Measurements from ENCODE around the gene DNAJC16. TPM values are rescaled to one million over a fixed set of nuclear protein-coding genes. Genes with fewer than 3 reads are reported as not detected.

DNAJC16 gene
- total RNA-seq, 4 donors from 2014 or later: 10.0 to 20.9 (median 14.2) TPM

DNA sequence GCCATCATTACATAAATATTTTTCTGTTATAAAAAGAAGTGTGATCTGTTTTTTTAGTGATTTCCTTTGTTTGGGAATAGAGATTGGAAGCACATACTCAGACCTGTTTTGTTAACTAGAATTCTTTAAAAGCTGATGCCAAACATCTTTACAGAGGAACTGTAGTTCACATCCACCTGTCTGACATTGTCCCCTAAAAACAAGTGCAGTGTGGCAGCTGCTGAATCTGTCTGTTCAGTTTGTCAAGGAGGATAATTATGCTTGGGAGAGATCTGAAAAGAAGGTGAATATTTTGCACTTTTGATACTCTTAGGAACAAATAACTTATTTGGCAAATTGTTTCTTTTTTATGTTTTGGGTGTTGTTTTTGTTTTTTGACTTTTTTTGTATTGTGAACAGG lies 44.6 kb downstream of the DNAJC16 start:
- H3K9me3 ChIP-seq: no peaks in the 10 kb centered on the region
- H3K4me1 ChIP-seq: no peaks in the 10 kb centered on the region
- H3K4me3 ChIP-seq: no peak overlapping the region
- H3K27me3 ChIP-seq: no peaks in the 10 kb centered on the region
- TF ChIP-seq, protein P1, sequence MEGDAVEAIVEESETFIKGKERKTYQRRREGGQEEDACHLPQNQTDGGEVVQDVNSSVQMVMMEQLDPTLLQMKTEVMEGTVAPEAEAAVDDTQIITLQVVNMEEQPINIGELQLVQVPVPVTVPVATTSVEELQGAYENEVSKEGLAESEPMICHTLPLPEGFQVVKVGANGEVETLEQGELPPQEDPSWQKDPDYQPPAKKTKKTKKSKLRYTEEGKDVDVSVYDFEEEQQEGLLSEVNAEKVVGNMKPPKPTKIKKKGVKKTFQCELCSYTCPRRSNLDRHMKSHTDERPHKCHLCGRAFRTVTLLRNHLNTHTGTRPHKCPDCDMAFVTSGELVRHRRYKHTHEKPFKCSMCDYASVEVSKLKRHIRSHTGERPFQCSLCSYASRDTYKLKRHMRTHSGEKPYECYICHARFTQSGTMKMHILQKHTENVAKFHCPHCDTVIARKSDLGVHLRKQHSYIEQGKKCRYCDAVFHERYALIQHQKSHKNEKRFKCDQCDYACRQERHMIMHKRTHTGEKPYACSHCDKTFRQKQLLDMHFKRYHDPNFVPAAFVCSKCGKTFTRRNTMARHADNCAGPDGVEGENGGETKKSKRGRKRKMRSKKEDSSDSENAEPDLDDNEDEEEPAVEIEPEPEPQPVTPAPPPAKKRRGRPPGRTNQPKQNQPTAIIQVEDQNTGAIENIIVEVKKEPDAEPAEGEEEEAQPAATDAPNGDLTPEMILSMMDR (IDR thresholded peaks at IDR 0.05): no peak
- TF ChIP-seq POLR2A (IDR thresholded peaks at IDR 0.05): no peak
- H3K36me3 ChIP-seq: peaks cover 8 to 67% (median 17%) of the 10 kb centered on the region in 3 donors
- no peak for DNase-seq
- intact Hi-C loops (cut with DNase I): no loop called here
- no peak overlapping the region for H3K27ac ChIP-seq

DNA sequence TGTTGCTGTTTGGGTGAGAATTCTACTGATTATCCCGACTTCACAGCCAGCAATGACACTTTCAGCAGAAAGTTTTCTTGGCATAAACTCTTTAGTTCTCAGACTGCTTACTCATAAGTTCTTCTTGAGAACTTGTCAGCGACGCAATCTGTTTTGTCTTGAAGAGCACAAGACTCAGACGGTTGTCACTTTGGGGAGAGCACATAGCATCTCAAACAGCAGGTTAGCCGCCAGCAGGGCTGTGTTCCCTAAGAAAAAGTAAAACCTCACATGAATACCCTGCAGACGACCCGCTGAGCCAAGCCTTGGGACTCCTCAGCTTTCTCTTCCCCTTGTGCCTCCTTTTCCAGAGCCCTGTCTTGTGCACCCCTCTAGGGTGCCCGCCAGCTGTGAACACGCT lies 46.8 kb downstream of the DNAJC16 start:
- Histone ChIP-seq H3K27me3 (no peaks in the 10 kb centered on the region), H3K27ac (no peak overlapping the region), H3K4me3 (no peak overlapping the region), H3K36me3 (peaks cover 0 to 45% (median under 1%) of the 10 kb centered on the region in 3 donors), H3K4me1 (peaks cover 0 to 3% (median 0%) of the 10 kb centered on the region in 3 donors), H3K9me3 (no peaks in the 10 kb centered on the region)
- 64 to 76% methylated on average over 9 of the region's 9 CpGs for WGBS, 2 donors
- TF ChIP-seq, protein P1 (IDR thresholded peaks at IDR 0.05): no peak
- no peak for TF ChIP-seq POLR2A (IDR thresholded peaks at IDR 0.05)
- no peak for DNase-seq
- intact Hi-C loops (cut with DNase I): no loop called here

DNA sequence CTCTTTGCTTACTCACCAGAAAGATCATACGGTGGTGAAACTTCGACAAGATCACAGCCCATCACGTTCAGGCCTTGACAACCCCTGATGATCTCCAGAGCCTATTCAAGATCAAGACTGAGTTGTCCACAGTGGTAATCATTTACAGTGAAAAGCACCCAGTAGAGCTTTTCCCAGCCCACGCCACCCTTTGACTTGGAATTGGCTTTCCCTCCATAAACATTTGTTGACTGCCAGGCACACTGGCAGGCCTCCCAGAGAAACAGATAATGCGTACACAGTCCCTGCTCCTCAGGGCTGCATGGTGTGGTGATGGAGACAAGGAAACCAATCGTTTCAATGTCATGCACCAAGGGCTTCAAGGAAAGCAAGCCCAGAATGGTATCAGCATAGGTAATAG lies 48.1 kb downstream of the DNAJC16 start:
- H3K4me1 ChIP-seq: peaks cover 6 to 15% (median 9%) of the 10 kb centered on the region in 3 donors
- no peak overlapping the region for H3K27ac ChIP-seq
- no peaks in the 10 kb centered on the region for H3K9me3 ChIP-seq
- intact Hi-C loops (cut with DNase I): no loop called here
- no peak overlapping the region for H3K4me3 ChIP-seq
- peaks cover 0 to 33% (median 0%) of the 10 kb centered on the region in 3 donors for H3K36me3 ChIP-seq
- WGBS, 2 donors: 82% methylated on average over 4 to 5 of the region's 6 CpGs
- DNase-seq: no peak
- H3K27me3 ChIP-seq: no peaks in the 10 kb centered on the region
- TF ChIP-seq POLR2A (IDR thresholded peaks at IDR 0.05): no peak
- TF ChIP-seq, protein P1 (IDR thresholded peaks at IDR 0.05): no peak

DNA sequence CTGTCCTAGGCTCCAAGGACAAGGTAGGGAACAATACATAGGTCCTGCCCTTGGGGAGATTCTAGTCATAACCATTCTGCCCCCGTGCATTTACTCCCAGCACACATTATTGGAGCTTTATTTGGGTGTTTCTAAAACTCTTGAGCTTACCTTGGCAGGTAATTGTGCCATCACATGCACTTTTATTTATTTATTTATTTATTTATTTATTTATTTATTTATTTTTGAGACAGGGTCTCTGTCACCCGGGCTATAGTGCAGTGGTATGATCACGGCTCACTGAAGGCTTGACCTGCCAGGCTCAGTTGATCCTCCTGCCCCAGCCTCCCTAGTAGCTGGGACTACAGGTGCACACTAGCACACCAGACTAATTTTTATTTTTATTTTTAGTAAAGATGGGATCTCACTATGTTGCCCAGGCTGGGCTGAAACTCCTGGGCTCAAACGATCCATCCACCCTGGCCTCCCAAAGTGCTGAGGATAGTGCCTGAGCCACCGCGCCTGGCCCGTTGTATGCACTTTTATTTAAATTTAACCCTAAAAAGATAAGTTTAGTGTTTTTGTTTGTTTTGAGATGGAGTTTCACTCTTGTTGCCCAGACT lies 49.0 kb downstream of the DNAJC16 start:
- H3K9me3 ChIP-seq: no peaks in the 10 kb centered on the region
- H3K27ac ChIP-seq: no peak overlapping the region
- DNase-seq: no peak
- no peaks in the 10 kb centered on the region for H3K27me3 ChIP-seq
- no peak for TF ChIP-seq POLR2A (IDR thresholded peaks at IDR 0.05)
- TF ChIP-seq, protein P1 (IDR thresholded peaks at IDR 0.05): no peak
- WGBS, 2 donors: 91 to 96% methylated on average over 7 of the region's 7 CpGs
- H3K4me3 ChIP-seq: no peak overlapping the region
- intact Hi-C loops (cut with DNase I): no loop called here
- H3K36me3 ChIP-seq: peaks cover 0 to 24% (median 0%) of the 10 kb centered on the region in 3 donors
- peaks cover 7 to 23% (median 9%) of the 10 kb centered on the region in 3 donors for H3K4me1 ChIP-seq

DNA sequence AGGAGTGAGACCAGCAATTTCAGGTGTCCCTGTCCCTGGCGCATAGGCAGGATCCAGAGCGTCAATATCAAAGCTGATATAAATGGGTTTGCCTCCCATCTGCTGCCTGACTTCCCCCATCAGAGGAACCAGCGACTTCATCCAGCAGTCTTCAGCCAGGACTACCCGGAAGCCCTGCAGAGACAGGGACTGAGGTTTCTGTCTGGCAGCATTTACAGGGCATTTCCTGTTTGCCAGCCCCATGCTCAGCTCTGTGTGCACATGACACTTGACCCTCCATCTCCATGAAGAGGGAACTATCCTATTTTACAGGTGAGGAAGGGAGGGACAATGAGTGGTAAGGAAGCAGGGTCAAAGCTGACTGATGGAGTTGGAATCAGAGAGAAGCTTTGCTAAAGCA lies 51.0 kb downstream of the DNAJC16 start:
- no peak for DNase-seq
- Histone ChIP-seq H3K27ac (no peak overlapping the region), H3K4me3 (no peak overlapping the region), H3K36me3 (peaks cover 0 to 4% (median 0%) of the 10 kb centered on the region in 3 donors), H3K27me3 (peaks cover 0 to 1% (median 0%) of the 10 kb centered on the region in 4 donors), H3K9me3 (no peaks in the 10 kb centered on the region), H3K4me1 (peaks cover 7 to 23% (median 9%) of the 10 kb centered on the region in 3 donors)
- TF ChIP-seq, protein P1 (IDR thresholded peaks at IDR 0.05): no peak
- no peak for TF ChIP-seq POLR2A (IDR thresholded peaks at IDR 0.05)
- 70 to 87% methylated on average over 2 to 3 of the region's 4 CpGs for WGBS, 2 donors
- intact Hi-C loops (cut with DNase I): no loop called here

All from esophagus squamous epithelium (tissue), 5 donors.